Natural killer cell (primary cell): ENCODE results near the gene IL36B. TPM values are rescaled to one million over a fixed set of nuclear protein-coding genes. Genes with fewer than 3 reads are reported as not detected.

Source experiments
- ATAC-seq, 3 donors: fragments of 150-1000 bp in 2 of 3; fragments of 200-7000 bp in 1 of 3; cut with Tn5 transposase; 1 replicate in 1 of 3; 2 replicates in 2 of 3; pipeline ENCODE4 v1.10.0; 2021; ENCODE audit warnings: mild to moderate bottlenecking in 2 of 3, moderate library complexity in 2 of 3
- DNase-seq, 2 donors: peaks; one replicate each; pipeline versions ENCODE4 v3.0.0 to v3.0.0-alpha.2; 2013 to 2021; ENCODE audit warnings: mixed read lengths in 1 of 2
- H3K27ac ChIP-seq: one replicate; pipeline ENCODE4 v1.5.1; 2013; ENCODE audit warnings: mild to moderate bottlenecking, low read length
- H3K27me3 ChIP-seq: one replicate; pipeline ENCODE4 v1.6.1; 2013; ENCODE audit warnings: low read length; ENCODE audit not compliant: control insufficient read depth, insufficient read depth
- H3K36me3 ChIP-seq: one replicate; pipeline ENCODE4 v1.6.1; 2013; ENCODE audit warnings: low read length; ENCODE audit not compliant: control insufficient read depth, insufficient read depth
- H3K4me1 ChIP-seq: one replicate; pipeline ENCODE4 v1.6.1; 2013; ENCODE audit warnings: low read length; ENCODE audit not compliant: control insufficient read depth, insufficient read depth
- H3K4me3 ChIP-seq: one replicate; pipeline ENCODE4 v1.5.1; 2013; ENCODE audit warnings: low read length
- H3K9me3 ChIP-seq: one replicate; pipeline ENCODE4 v1.6.1; 2013; ENCODE audit warnings: low read length; ENCODE audit not compliant: control insufficient read depth, insufficient read depth
- H3K27ac Mint-ChIP-seq, 2 donors: one replicate each; pipeline ENCODE4 v1.8.0; 2022; ENCODE audit warnings: mild to moderate bottlenecking in 2 of 2, mixed read lengths in 2 of 2, moderate library complexity in 1 of 2
- H3K27me3 Mint-ChIP-seq, 2 donors: one replicate each; pipeline ENCODE4 v1.8.0; 2022; ENCODE audit warnings: low read depth in 2 of 2, mixed read lengths in 2 of 2
- H3K36me3 Mint-ChIP-seq: one replicate; pipeline ENCODE4 v1.8.0; 2022; ENCODE audit warnings: mixed read lengths
- H3K4me1 Mint-ChIP-seq, 2 donors: one replicate each; pipeline ENCODE4 v1.8.0; 2022; ENCODE audit warnings: mixed read lengths in 2 of 2
- H3K4me3 Mint-ChIP-seq: one replicate; pipeline ENCODE4 v1.8.0; 2022; ENCODE audit warnings: mild to moderate bottlenecking, moderate library complexity, mixed read lengths
- H3K9me3 Mint-ChIP-seq, 2 donors: one replicate each; pipeline ENCODE4 v1.8.0; 2022; ENCODE audit warnings: mixed read lengths in 2 of 2
- CTCF ChIP-seq: fragments of 200-600 bp; IDR thresholded peaks from one replicate; pipeline ENCODE4 v1.8.0; 2022; ENCODE audit warnings: antibody characterized with exemption
- WGBS: methylation state at CpG from one replicate; pipeline ENCODE4 v1.1.7; 2013; ENCODE audit warnings: missing lambda C conversion rate; ENCODE audit not compliant: insufficient coverage; 5-methylcytosine and 5-hydroxymethylcytosine counted together
- intact Hi-C: fragments of 100-400 bp; cut with micrococcal nuclease; formaldehyde crosslinking; loops from one replicate; pipeline ENCODE4 v1.14.2; 2022
- total RNA-seq, 4 donors: library from RNA; stranded (reverse); fragments of 120-200 nt in 1 of 4; gene quantifications; one replicate each; pipeline versions ENCODE4 v1.2.3 to v1.2.4, GENCODE V29; 2013 to 2022

Gene IL36B
- total RNA-seq, 3 donors from 2014 or later (not counting 1 experiment from before 2014, with no cell fraction given) = not detected

GRCh38 chr2:113061896-113062770 lies 9.5 kb upstream of the IL36B start:
- Histone ChIP-seq H3K4me3 (no peak overlapping the region), H3K27me3 (no peaks in the 10 kb centered on the region), H3K9me3 (no peaks in the 10 kb centered on the region), H3K27ac (no peak overlapping the region), H3K4me1 (no peaks in the 10 kb centered on the region), H3K36me3 (no peaks in the 10 kb centered on the region)
- Mint-ChIP-seq H3K36me3 (no peaks in the 10 kb centered on the region), H3K27me3 (peaks cover 11 to 17% of the 10 kb centered on the region in 2 donors), H3K9me3 (no peaks in the 10 kb centered on the region), H3K27ac (no peak overlapping the region), H3K4me1 (no peaks in the 10 kb centered on the region), H3K4me3 (no peak overlapping the region)
- 91% methylated on average over 18 of the region's 18 CpGs for WGBS
- ATAC-seq = no peak
- intact Hi-C loops = no loop called here
- no peak for TF ChIP-seq CTCF
- DNase-seq = no peak

DNA sequence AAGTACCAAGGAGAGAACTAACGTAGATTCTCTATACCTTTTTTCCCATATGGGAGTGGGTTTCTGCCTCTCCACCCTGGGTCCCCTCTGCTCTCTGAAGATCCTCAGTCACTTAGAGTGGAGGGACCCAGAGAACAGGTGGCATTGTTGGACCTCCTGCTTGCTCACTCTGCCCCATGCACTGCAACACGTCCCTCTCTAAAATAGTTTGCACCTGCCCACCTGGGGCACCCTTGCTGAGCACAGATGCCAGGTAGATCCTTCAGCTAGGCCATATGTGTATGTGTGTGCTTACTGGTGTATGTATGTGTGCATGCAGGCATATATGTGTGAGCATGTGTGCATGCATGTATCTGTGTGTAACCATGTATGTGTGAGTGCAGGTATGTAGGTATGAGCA lies 8.6 kb upstream of the IL36B start:
- Mint-ChIP-seq H3K36me3 (no peaks in the 10 kb centered on the region), H3K27ac (no peak overlapping the region), H3K27me3 (peaks cover 10 to 14% of the 10 kb centered on the region in 2 donors), H3K4me3 (no peak overlapping the region), H3K9me3 (no peaks in the 10 kb centered on the region), H3K4me1 (no peaks in the 10 kb centered on the region)
- peaks cover under 1% of the 10 kb centered on the region for H3K9me3 ChIP-seq
- no peaks in the 10 kb centered on the region for H3K27me3 ChIP-seq
- DNase-seq (no peak), ATAC-seq (no peak)
- H3K36me3 ChIP-seq = no peaks in the 10 kb centered on the region
- no peak overlapping the region for H3K4me3 ChIP-seq
- WGBS = 0% methylated on average over 1 of the region's 2 CpGs
- no peaks in the 10 kb centered on the region for H3K4me1 ChIP-seq
- no peak overlapping the region for H3K27ac ChIP-seq
- intact Hi-C loops = no loop called here
- no peak for TF ChIP-seq CTCF

DNA sequence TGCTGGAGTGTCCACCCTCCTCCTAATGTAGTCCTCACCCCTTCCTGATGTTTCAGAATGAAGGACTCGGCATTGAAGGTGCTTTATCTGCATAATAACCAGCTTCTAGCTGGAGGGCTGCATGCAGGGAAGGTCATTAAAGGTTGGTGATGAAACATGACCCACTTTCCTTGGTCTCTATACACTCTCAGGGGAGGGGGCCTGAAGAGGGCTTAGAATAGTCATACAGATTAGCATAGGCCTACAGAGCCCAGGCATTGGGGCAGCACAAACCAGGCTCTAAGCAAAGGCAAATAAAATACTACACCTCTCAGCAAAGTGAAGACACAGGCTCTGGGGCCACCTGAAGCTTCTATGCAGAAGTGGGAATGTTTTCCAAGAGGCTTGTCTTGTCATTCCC lies 8.1 kb upstream of the IL36B start:
- Histone ChIP-seq H3K4me1 (no peaks in the 10 kb centered on the region), H3K27me3 (no peaks in the 10 kb centered on the region), H3K27ac (no peak overlapping the region), H3K9me3 (peaks cover 4% of the 10 kb centered on the region), H3K4me3 (no peak overlapping the region), H3K36me3 (no peaks in the 10 kb centered on the region)
- no peak overlapping the region for H3K27ac Mint-ChIP-seq
- no peaks in the 10 kb centered on the region for H3K4me1 Mint-ChIP-seq
- DNase-seq (no peak), ATAC-seq (no peak)
- intact Hi-C loops = no loop called here
- 100% methylated on average over 1 of the region's 1 CpG for WGBS
- H3K36me3 Mint-ChIP-seq = peaks cover under 1% of the 10 kb centered on the region
- no peak overlapping the region for H3K4me3 Mint-ChIP-seq
- no peak for TF ChIP-seq CTCF
- no peaks in the 10 kb centered on the region for H3K9me3 Mint-ChIP-seq
- H3K27me3 Mint-ChIP-seq = peaks cover 11 to 14% of the 10 kb centered on the region in 2 donors
